ENCODE data around the gene EPB41L4A.

- TF ChIP-seq CTCF (IDR thresholded peaks at IDR 0.05; ENCODE audit: insufficient read depth, low read depth, low read length), result no peak
- TF ChIP-seq EZH2 (IDR thresholded peaks at IDR 0.05; ENCODE audit: insufficient read depth, low read length), result no peak
These were observed 299.6 kb downstream of the EPB41L4A start for GRCh38 chr5:112119508-112119907.
